ENCODE results near the gene NHERF2.

The NHERF2 gene

DNA sequence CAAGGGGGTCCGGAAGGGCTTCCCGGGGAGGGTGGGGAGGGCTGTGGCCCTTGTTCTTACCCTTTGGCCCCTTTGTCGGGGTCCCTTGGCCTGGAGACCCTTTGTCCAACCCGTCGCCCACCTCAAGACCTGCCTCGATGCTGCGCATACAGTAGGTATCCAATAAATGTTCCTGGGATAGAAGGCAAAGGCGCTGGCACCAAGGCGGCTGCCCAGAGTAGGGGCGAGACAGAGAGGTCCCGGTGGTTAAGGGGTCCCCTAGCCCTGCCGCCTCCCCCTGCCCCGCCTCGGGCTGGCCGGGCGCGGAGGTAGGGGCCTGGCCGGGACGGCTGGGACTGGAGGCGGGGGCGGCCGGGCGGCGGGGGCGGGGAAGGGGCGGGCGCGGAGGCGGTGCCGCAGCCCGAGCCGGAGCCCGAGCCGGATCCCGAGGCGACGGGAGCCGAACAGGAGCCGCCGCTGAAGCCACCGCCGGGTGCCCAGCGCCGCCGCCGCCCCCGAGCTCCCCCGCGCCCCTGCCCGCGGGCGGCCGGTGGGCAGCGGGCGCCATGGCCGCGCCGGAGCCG is at the start of gene NHERF2:
NHERF2 (plus strand) TSS at position 442 of the 563 bp plus-strand sequence; CDS start at position 546, 104 bp downstream.
- DNase-seq (ENCODE audit: low read depth, low spot score): no peak

DNA sequence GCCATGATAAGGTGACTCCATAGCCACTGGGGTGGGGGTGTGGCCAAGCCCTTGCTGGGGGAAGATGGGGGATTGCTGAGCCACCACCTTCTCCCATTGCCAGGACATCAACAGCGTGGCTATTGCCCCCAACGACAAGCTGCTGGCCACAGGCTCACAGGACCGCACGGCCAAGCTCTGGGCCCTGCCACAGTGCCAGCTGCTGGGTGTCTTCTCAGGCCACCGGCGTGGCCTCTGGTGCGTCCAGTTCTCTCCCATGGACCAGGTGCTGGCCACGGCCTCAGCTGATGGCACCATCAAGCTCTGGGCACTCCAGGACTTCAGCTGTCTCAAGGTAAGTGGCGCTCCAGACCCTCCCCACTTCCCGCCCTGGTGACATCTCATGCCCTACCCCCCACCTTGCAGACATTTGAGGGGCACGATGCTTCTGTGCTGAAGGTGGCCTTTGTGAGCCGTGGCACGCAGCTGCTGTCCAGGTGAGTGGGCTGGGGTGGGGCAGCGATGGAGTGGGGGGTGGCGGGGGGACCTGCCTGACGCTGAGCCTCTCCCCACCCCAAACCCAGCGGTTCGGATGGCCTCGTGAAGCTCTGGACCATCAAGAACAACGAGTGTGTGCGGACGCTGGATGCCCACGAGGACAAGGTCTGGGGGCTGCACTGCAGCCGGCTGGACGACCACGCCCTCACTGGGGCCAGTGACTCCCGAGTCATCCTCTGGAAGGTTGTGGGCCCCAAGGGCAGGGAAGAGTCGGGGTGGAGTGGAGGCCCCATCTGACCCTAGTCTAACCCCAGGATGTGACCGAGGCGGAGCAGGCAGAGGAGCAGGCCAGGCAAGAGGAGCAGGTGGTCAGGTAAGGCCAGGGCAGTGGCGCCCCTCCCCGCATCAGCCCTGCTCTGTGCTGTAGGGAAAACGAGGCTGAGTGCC is 49.5 kb upstream of the NHERF2 start:
- DNase-seq (ENCODE audit: low read depth, low spot score): no peak

DNA sequence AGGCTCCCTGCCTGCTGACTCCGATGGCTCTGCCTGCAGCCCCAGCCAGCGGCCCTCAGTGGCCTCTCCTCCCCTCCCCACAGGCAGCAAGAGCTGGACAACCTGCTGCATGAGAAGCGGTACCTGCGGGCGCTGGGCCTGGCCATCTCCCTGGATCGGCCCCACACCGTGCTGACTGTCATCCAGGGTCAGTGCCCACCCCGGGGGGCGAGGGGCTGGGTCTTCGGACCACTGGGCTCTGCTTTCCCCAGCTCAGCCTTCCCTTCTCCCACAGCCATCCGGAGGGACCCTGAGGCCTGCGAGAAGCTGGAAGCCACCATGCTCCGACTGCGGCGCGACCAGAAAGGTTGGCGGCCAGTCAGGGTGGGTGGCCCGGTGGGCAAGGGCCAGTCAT is 48.8 kb upstream of the NHERF2 start:
- no peak for DNase-seq (ENCODE audit: low read depth, low spot score)

DNA sequence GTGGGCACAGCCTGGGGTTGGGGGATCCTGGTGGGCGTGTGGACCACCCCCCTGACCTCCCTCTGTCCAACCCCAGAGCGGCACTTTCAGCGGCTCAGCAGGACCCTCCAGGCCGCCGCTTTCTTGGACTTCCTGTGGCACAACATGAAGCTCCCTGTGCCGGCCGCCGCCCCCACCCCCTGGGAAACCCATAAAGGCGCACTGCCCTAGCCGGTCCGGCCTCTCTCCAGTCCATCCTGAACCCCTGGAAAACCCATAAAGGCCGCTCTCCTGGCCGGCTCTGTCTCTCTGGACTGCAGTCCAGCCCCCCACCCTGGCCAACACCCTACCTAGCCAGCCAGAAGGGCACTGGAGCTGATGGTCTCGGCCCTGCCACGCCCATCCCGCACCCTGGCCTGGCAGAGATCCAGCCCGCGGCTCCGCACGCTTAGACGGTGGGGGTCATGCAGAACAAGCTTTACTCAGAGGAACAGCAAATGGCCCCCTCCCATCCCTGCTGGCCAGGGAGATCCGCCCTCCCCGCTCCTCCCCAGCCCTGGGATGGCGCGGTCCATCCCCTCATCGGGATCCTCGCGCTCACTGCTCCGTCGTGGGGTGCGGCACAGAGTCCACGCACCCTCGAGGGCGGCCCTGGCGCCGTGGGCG is 48.1 kb upstream of the NHERF2 start:
- DNase-seq (ENCODE audit: low read depth, low spot score): no peak

DNA sequence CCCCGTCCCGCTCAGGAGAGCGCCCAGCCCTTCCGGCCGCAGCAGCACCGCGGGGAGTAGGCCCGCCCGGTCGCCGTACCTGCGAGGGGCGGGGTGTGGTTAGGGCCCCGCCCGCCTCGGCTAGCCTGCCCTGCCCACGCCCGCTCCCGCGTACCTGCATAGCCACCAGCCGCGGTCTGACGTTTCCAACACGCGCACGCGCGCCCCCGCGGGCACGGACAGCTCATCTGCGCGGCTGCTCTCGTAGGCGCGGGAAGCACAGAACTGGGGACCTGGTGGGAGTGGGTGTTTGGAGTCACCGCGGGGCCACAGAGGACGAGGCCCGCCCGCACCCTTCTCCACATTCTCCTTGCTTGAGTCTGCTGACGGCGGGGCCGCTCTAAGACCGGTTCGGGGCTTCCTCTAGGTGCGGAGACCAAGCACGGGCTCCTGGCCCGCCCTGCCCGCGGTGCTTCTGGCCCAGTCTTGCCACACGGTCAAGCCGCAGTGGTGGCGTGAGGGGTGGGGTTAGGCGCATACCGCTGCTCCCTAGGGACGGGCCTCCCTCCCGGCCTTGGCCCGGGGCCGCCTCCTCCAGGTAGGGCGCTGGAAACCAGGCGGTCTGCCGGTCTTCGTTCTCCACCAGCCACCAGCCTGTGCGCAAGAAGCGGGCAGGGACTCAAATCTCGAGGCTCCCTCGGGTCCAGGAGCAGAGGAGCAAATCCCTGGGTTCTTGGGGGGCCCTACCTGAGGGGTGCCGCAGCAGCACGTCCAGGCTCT is 47.3 kb upstream of the NHERF2 start:
- DNase-seq (ENCODE audit: low read depth, low spot score): no peak

DNA sequence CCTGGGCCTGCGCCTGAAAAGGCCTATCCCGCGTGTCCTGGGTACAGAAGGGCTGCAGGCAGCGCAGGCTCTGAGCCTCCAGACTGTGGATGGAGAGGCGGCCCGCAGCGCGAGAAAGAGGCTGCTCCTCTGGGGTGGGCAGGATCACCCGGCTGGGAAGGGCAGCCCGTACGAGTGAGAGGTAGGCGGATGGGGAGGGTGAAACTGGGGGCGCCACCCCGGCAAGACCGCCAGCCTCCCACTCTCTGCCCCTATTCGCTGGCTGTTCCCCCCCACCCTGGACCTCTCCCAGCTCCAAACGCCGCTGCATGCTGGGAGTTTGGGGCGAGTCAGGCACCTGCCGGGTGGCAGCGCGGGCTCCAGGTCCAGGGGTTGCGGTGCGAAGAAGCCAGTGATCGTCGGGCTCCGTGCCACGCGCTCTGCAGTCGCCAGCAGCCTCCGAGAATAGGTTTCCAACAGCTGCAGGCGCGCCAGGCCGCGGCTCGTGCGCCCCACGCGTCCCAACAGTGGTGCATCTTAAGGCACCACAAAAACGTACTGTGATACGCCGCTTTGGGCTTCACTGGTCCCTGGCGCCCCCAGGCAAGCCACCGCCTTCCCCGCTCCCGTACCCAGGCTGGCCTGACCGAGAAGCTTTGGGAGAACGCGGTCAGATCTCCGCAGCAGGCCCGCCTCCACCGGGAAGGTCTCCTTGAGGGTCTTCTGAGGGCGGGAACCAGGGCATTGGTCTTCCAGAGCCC is 46.5 kb upstream of the NHERF2 start:
- DNase-seq (ENCODE audit: low read depth, low spot score): no peak

DNA sequence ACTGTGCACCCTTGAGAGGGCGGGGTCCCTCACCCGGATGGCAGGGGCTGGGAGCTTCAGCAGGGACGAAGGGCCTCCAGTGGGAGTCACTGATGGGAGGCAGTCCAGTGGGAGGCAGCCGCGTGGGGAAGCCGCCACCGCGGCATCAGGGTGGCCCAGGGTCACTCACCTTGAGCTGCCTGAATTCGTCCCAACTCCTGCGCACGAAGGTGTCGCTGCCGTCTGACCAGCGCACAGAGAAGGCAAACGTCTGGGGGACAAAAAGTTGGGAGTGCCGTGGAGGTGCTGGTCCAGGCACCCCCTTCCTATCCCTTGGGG is 46.0 kb upstream of the NHERF2 start:
- no peak for DNase-seq (ENCODE audit: low read depth, low spot score)

DNA sequence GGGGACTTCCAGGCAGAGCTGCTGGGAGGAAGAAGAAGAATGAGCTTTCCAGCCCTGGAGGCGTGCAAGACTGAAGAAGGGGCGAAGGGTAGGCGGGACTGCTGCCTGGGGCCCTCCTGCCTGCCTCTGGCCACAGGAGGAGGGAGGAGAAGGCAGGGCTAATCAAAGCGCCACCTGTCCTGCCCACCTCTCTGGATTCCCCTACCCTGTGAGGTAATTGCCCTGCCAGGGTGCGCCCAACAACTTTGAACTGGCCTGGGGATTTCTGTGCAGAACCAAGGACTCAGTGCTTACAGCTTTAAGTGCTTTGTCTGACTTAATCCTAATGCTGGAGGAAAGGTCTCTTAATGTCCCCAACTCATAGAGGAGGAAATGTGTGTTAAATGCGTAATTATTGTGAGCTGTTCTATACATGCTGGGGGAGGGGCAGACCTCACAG is 45.3 kb upstream of the NHERF2 start, which contains the start of gene NOXO1:
NOXO1 (minus strand) TSS at position 72 of the 439 bp plus-strand sequence. CDS start 290 bp downstream, outside the sequence.
- no peak for DNase-seq (ENCODE audit: low read depth, low spot score)

DNA sequence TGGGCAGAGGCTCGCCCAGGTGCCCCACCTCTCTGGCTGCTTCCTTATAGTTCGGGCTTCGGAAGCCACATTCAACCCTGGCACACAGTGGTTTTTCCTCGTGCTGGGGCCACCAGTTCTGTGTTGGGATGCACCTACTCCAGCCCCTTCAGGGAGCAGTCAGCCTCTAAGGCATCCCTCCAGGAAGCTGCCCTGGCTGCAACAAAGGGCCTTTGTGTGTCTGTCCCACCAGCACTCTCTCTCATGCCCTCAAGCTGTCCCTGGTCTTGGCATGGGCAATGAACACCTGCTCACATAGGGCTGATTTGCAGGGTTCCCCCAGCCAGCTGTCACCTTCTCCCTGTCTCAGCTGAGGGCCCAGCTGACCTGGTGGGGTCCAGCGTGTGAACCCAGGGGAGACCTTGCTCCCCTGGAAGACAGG is 44.7 kb upstream of the NHERF2 start:
- DNase-seq (ENCODE audit: low read depth, low spot score): no peak

DNA sequence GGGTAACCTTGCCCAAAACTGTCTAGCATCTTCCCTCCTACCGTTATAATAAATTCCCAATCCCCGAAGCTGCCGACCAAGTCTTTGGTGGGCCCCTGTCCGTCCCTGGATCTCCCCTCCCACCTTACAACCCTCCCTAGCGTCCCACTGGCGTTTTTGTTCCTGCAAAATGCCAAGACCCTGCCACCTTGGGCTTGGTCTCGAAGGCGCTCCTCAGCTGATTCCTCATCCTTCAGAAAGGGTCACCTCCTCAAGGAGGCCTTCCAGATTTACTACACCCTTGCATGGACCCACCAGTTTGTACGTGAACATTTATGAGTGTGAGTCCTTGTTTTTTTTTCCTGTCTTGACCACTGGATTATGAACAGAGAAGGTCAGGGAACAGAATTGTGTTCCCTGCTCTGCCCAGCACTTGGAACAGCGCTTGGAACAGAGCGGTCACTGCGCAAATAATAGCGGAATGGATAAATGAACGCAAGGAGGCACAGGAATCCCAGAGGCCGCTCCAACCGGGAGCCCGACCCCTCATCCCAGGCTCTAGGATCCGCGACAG is 43.6 kb upstream of the NHERF2 start:
- no peak for DNase-seq (ENCODE audit: low read depth, low spot score)

DNA sequence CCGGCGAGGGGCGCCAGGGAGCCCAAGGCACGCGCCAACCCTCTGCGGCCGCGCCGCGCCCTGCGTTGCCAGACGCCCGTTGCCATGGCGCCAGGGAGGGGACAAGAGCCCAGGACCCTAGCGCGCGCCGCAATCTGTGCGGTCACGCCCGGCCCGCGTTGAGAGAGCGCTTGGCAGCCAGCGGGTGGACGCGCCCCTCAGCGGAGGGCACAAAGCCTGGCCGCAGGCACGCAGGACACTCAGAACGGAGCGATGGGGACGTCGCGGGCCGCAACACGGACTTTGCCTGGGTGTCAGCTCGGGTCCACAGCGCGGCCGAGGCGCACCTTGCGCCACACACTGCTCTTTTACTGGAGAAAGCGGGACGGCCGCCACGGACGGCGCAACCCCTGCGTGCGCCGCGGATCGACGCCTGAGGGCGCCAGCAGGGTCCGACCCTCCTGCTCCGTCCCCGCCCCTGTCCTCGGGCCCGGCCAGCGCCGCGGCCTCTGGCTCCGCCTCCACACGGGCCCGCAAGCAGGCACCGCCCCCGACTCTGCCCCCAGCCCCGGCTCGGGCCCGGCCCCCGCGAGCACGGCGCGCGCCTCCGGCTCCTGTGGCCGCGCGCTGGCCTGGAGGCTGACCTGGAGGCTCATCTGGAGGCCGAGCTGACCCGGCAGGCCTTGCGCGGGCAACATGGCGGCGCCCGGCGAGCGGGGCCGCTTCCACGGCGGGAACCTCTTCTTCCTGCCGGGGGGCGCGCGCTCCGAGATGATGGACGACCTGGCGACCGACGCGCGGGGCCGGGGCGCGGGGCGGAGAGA is 43.0 kb upstream of the NHERF2 start, which contains the start of gene GFER:
GFER (plus strand) TSS at position 650 of the 803 bp plus-strand sequence; CDS start at position 676, 26 bp downstream.
- DNase-seq (ENCODE audit: low read depth, low spot score): no peak

DNA sequence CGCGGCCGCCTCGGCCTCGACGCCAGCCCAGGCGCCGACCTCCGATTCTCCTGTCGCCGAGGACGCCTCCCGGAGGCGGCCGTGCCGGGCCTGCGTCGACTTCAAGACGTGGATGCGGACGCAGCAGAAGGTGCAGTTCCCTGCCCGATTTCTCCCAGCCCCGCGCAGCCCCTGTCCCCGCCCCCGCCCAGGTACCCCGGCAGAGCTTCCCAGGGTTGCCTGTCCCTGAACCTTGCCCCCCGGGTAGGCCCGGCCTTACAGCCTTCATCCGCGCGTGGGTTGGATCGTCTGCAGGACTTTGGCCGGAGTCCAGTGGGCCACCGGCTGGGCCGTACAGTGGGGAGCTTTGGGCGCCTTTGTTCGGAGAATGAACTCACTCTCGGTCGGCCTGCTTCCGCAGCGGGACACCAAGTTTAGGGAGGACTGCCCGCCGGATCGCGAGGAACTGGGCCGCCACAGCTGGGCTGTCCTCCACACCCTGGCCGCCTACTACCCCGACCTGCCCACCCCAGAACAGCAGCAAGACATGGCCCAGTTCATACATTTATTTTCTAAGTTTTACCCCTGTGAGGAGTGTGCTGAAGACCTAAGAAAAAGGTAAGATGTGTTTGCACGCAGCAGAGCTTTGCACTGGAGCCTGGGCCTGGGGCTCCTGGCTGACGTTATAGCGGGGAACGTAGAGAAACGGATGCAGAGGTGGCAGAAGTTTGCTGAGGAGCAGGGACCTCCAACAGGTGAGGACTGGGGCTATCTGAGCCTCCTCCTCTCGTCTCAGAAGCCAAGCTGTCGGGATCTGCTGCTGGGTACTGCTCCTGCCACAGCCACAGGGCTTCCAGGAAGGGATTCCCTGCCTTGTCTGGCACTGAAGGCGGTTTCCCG is 42.1 kb upstream of the NHERF2 start:
- DNase-seq (ENCODE audit: low read depth, low spot score): no peak

DNA sequence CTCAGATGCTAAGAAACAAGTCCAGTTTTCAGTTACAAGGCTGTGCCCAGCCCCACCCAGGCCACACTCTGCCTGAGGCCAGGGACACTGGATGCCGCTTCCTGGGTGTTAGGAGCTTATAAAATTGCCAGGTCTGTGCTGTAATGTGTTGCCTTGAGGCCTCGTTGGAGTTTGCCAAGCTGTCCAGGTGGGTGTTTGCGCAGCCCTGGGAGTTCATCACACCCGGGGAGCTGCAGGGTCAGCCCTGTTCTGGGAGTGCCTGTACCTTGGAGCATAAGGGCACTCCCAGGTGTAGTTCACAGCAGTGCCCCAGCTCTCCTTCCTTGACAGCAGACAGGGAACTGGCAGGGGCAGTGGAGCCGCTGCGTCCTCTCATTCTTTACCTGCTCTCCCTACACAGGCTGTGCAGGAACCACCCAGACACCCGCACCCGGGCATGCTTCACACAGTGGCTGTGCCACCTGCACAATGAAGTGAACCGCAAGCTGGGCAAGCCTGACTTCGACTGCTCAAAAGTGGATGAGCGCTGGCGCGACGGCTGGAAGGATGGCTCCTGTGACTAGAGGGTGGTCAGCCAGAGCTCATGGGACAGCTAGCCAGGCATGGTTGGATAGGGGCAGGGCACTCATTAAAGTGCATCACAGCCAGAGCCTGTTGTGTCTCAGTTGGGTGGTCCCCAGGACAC is 41.1 kb upstream of the NHERF2 start:
- no peak for DNase-seq (ENCODE audit: low read depth, low spot score)

DNA sequence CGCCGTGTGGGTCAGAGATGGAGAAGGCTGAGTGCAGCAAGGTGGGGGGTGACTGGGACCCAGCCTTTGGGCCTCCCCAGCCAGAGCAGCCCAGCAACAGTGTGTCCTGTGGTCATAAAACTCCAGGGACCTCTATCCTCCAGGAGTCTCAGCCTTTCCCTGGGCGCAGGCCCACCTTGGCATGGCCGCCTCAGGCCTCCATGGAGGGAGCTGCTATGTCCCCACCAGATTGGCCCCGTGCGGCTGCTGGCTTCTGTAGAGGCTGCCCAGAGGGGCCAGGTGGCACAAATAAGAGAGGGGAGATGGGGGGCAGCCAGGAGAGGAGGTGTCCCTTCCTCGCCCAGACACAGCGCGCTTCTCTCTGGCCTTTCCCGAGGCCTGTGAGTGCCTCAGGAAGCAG is 39.5 kb upstream of the NHERF2 start:
- DNase-seq (ENCODE audit: low read depth, low spot score): no peak

DNA sequence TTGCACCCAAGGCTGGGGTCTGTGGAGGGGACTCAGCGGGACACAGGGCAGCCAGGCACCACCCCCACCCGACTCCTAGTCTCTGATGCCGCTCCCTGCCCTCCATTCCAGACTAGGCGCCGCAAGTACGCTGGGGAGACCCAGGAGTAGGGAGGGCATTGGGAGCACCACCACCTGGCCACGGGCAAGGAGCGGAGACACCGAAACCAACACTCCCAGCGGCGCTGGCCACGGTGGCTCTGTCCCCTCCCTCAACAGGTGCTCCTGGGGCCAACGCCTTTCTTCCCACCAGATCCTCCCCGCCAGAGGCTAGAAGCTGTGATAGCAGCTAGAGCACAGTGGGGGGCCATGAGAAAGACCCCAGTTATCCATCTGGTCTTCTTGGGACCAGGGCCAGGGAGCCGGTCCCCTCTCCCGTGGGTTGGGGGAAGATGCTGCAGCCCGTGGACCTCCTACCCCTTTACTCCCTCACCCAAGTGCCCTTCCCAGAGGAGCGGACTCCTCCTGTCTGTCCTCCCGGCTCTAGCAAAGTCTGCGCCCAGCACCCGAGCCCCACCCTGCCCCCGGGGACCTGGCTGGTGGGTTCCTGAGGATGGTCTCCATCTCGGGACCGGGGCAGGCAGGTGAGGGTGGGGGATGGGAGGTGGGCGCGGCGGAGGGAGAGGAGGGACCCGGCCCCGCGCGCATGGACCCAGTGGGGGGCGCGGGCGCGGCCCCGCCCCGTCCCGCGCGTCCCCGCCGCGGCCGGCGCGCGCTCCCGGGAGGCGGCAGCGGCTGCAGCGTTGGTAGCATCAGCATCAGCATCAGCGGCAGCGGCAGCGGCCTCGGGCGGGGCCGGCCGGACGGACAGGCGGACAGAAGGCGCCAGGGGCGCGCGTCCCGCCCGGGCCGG is 37.2 kb upstream of the NHERF2 start, which contains the start of gene SYNGR3:
SYNGR3 (plus strand) TSS at position 762 of the 892 bp plus-strand sequence. CDS start 133 bp downstream, outside the sequence.
- no peak for DNase-seq (ENCODE audit: low read depth, low spot score)

DNA sequence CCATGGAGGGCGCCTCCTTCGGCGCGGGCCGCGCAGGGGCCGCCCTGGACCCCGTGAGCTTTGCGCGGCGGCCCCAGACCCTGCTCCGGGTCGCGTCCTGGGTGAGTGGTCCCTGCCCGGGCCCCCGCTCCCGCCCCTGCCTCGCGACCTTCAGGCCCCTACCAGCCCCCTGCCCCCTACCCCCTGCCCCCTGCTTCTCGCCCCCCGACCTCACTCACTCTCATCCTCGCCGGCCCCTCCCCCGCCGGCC is 36.7 kb upstream of the NHERF2 start:
- DNase-seq (ENCODE audit: low read depth, low spot score): no peak

DNA sequence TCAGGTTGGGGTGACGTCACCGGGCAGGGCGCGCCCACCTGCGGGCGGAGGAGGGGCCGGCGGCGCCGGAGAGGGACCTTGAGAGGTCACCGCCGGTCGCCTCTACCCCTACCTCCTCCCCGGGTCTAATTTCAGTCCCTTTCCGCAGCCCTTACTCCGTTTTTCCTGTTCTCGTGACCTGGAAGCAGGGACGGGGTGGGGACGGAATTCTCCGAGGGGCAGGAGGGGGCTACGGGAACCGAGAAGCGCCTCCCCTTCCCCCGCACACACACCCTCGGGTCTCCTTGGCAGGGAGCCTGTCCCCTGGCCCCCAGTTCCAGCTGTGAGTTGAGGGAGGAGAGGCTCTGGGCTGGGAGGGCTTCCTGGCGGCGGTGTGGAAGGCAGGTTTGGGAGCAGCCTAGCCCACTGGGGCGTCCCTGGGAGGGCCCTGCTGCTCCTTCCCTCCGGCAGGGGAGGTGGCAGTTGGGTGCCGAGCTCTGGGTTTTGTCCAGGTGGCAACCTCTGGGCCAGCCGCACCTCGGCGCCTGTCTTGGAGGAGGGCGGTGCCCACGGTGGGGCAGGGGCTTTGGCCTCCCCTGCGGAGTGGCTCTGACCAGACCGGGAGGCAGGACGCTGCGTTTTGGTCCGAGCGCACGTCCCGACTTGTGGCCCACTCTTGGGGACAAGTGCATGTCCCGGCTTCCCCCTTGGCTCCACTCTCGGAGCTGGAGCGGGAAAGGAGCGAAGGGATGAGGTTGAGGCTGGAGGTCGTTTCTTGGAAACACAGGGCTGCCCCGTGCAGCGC is 36.2 kb upstream of the NHERF2 start:
- no peak for DNase-seq (ENCODE audit: low read depth, low spot score)

Measured in activated naive CD8-positive, alpha-beta T cell treated with anti-CD3 and anti-CD28 coated beads, Interleukin-2, amount 50 U/mL, for 16 hours (primary cell).